Left kidney (tissue), 8 donors: ENCODE measurements around the gene DNPEP. TPM values are rescaled to one million over a fixed set of nuclear protein-coding genes. Genes with fewer than 3 reads are reported as not detected.

Source experiments
- DNase-seq: peaks from one replicate; pipeline ENCODE4 v3.0.0-alpha.2; 2013
- long read RNA-seq, 8 donors: transcript quantifications; one replicate each; lab custom pipeline, GENCODE V29; 2026
- polyA plus RNA-seq: library from polyadenylated mRNA; unstranded; fragments of 120-200 nt; gene quantifications from one replicate; pipeline ENCODE4 v1.2.1, GENCODE V29; 2013; ENCODE audit not compliant: insufficient read length

The DNPEP gene
- 60.2 TPM for polyA plus RNA-seq
- long read RNA-seq, donor 1, transcript DNPEP-201 (15 exons, 2,425 nt): major isoform, 14 of 34 reads
- long read RNA-seq, donor 1, partial matches to known transcripts: 12 of 34 reads
- long read RNA-seq, donor 1, other reads (novel, unspliced or antisense): 0 of 34 reads
- long read RNA-seq, donor 2, transcript DNPEP-201 (15 exons, 2,425 nt): major isoform, 19 of 31 reads
- long read RNA-seq, donor 2, partial matches to known transcripts: 9 of 31 reads
- long read RNA-seq, donor 2, other reads (novel, unspliced or antisense): 0 of 31 reads
- long read RNA-seq, donor 3, transcript DNPEP-201 (15 exons, 2,425 nt): major isoform, 13 of 14 reads
- long read RNA-seq, donor 3, partial matches to known transcripts: 0 of 14 reads
- long read RNA-seq, donor 3, other reads (novel, unspliced or antisense): 0 of 14 reads
- long read RNA-seq, donor 4, partial matches to known transcripts: 0 of 2 reads
- long read RNA-seq, donor 4, other reads (novel, unspliced or antisense): 0 of 2 reads
- long read RNA-seq, donor 5, transcript DNPEP-201 (15 exons, 2,425 nt): major isoform, 25 of 36 reads
- long read RNA-seq, donor 5, partial matches to known transcripts: 7 of 36 reads
- long read RNA-seq, donor 5, other reads (novel, unspliced or antisense): 0 of 36 reads
- long read RNA-seq, donor 6, transcript DNPEP-201 (15 exons, 2,425 nt): major isoform, 14 of 32 reads
- long read RNA-seq, donor 6, partial matches to known transcripts: 15 of 32 reads
- long read RNA-seq, donor 6, other reads (novel, unspliced or antisense): 0 of 32 reads
- long read RNA-seq, donor 7, transcript DNPEP-201 (15 exons, 2,425 nt): major isoform, 16 of 38 reads
- long read RNA-seq, donor 7, partial matches to known transcripts: 16 of 38 reads
- long read RNA-seq, donor 7, other reads (novel, unspliced or antisense): 0 of 38 reads
- long read RNA-seq, donor 8, transcript DNPEP-201 (15 exons, 2,425 nt): major isoform, 9 of 20 reads
- long read RNA-seq, donor 8, partial matches to known transcripts: 9 of 20 reads
- long read RNA-seq, donor 8, other reads (novel, unspliced or antisense): 0 of 20 reads

DNA sequence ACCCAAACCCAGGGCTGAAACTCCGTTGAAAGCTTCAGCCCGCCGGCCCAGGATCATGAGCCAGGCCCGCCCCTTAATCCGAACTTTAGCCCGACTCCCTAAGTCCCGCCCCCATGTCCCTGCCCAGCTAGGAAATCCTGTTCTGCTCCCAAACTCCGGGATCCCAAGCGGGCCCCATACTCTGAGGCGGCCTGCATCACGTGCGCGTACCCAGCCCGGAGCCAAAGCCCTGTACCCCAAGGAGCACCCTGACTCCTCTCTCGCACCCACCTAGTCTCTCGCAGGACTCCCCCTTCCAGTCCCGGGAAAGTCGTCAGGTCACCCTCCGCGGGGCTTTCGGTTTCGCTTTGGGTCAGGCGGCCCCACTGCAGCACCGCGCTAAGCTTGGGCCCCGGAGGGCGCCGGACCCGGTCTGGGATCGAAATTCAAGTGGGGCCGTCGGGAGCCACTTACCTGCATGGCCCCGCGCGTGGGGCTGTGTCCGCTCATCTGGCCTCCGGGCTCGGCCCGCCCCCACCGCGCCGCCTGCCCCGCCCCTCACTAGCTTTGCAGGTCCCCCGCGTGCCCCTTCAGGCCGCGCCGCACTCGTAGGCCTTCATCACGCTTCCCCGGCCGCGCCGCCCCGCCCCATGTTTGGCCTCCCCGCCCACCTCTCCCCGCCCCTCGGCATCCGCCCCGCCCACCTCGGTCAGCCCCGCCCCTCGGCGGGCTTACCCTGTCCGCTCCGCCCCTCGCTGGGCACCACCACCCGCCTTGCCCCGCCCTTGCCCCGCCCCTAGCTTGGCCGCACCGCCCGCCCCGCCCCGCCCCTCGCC lies at the start of gene DNPEP:
DNPEP (minus strand) TSS at position 607 of the 815 bp plus-strand sequence; CDS start at position 489, 118 bp downstream.
- peak; percentile 86 for DNase-seq

DNA sequence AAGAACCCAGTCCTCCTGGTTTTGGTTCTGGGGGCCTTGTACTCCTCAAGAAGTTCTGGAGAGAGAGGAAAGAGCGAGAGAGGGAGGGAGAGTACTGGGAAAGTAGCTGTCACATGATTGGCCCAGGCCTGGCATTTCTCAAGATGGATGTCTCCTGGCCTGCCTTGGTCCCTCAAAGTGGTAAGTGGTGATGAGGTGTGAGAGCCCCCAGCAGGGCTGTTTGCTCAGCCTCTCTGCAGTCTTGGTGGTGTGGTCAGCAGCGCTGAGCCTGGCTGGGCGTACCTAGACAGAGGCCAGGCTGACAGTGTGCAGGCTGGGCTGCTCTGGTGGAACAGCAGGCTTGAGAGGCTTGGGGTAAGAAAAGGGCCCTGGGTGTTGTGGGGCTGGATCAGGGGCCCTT lies 49.4 kb upstream of the DNPEP start:
- no peak for DNase-seq

DNA sequence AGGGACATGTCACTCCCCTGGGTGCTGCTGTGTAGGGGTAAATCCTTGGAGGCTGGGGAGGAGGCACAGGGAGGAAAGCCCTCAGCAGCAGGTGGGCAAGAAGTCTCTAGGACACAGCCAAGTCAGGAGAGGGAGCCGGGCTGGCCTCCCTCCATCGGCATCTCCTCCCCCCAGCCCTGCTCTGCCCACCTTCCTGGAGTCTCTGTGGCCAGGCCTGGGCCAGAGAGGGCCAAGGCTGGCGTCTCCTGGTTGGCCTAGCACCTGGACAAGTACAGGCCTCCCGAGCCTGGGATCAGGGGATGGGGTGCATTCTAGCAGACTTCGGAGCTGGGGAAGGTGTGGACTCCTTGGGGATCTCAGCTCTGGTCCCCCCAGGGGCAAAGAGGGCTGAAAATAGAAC lies 48.8 kb upstream of the DNPEP start:
- no peak for DNase-seq

DNA sequence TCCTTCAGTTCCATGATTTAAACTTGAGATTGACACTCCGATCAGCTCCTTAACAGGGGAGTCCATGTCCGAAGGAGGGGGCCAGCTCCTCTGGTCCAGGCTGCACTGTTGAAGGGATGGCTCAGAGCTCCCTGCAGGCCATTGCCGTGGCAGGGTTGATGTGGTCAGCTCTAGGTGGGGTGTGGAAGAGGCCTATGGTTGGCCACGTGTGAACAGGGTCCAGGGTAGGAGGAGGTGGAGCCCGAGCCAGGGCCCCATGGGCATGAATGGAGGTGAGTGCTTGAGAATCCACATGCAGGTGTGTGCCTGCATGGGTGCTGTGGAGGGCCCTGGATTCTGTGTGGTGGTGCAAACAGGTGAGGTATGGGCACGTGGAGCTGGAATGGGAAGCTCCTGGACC lies 48.0 kb upstream of the DNPEP start:
- DNase-seq: no peak

DNA sequence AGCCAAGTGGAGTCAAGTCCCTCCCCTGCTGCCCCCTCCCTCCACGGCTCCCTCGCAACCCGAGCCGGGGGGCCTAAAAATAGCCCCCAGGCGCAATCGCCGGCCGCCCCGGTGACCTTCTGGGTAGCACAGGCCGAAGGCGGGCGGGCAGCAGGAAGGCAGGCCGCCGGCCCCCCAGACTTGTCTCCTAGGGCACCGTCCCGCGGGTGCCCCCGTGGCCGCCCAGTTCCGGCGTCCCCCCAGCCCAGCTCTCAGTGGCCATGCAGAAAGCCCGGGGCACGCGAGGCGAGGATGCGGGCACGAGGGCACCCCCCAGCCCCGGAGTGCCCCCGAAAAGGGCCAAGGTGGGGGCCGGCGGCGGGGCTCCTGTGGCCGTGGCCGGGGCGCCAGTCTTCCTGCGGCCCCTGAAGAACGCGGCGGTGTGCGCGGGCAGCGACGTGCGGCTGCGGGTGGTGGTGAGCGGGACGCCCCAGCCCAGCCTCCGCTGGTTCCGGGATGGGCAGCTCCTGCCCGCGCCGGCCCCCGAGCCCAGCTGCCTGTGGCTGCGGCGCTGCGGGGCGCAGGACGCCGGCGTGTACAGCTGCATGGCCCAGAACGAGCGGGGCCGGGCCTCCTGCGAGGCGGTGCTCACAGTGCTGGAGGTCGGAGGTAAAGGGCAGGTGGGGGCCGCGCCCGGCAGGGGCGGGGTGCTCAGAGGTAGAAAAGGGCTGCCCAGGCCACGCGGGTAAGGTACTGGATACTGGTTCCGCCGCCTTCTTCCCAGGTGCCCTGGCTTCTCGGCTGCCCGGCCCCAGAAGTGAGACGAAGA lies 47.2 kb upstream of the DNPEP start, which contains the start of gene SPEG:
SPEG (plus strand) TSS at position 126 of the 808 bp plus-strand sequence; CDS start at position 261, 135 bp downstream.
- DNase-seq: no peak

DNA sequence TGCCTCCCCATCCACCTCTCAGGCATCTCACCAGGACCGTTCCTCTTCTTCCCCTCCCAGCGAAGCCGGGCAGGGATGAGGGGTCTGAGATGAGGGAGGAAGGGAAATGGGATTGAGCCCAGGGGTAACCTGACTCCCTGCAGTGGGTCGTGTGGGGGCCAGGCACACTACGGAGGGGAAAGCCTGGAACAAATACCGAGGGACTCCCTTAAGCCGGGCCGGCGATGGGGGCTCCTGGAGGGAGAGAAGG lies 46.7 kb upstream of the DNPEP start:
- no peak for DNase-seq

DNA sequence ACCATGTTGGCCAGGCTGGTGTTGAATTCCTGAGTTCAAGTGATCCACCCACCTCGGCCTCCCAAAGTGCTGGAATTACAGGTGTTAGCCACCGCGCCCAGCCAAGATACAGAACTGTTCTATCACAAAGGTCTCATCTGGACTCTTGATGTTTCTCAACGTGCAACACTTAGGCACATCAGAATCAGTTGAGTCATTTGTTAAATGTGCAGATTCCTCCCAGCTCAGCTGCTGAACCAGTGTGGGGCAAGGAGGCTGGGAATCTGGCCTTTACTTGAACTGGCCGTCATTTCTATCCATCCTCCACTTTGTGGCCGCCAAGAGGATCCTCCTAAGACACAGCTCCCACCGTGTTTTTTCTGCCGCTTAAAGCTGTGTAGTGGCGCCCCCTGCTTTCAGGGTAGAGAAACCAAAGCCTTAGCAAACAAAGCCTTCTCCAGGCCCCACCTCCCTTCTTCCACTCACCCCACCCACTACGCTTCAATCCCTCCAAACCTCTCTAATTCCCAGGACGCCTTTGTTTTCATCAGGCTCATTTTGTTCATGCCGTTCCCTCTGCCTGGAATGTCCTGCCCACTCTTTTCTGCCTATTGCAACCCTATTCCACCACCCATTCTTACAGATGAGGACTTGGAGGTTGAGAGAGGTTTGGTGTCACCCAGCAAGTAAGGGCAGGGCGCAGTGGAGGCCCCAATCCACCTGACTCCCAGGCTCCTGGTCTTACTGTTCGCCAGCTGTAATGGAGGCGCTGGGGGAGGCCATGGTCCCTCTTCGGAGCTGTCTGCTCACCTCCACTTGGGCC lies 46.2 kb upstream of the DNPEP start:
- no peak for DNase-seq

DNA sequence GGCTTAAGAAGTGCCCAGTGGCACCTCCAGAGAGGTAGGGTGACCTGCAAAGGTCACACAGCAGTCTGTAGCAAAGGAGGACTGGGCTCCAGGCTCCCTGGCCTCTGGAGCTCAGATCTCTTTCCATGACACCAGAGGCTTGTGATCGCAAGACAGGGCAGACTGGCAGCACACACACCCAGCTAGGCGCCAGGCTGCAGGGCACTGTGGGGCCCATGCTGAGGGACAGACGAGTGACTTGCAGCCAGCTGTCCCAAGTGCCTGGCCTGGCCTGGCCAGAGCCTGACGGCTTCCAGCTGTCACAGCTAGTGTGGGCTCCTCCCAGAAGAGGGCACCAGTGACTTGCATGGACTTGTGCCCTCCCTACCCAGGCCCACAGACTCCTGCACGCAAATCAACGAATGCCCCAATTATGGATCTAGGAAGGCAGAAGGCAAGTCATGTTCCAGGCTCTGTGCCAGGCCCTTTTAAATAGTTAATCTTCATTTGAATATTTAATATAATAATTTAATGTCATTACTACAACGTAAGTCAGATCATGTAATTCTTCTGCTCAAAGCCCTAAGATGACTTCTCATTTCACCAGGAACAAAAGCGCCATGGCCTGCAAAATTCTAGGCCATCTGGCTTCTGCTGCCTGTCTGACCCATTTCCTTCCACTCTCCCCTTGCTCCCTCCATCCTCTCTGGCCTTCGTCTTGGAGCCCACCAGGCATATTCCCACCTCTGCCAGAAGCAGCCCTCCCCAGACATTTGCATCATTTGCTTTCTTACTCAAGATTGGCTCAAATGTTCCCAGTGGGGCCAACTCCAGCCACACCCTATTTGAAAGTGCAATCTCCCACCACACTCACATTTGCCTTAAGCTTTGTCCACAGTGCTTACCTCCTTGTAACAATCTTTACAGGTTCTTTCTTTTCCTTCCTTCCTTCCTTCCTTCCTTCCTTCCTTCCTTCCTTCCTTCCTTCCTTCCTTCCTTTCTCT lies 43.2 kb upstream of the DNPEP start:
- no peak for DNase-seq

DNA sequence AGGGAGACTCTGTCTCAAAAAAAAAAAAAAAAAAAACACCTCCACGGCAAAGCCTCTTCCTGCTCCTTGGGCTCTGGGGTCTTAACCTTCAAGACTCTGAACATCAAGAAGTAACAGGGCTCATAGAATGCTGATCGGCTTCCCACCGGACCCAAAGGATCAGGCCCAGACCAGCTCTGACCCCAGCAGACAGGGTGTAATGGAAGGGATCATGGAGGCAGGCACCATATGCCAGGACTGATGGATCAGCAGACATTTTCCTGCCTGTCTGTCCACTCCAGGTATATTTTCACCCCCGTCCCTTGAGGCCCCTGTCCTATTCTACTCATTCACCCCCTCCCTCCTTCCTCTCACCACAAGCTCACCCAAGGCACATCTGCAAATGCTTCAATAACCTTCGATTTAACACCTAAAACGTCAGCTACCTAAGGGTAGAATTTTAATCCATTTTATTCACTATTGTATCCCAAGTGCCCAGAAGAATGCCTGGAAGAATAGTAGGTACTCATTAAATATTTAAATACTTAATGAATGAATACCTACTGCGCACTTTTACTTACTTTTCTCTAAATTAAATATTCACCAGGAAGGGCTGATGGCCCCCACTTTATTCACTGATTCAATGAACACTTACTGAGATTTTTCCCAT lies 42.4 kb upstream of the DNPEP start:
- DNase-seq: no peak

DNA sequence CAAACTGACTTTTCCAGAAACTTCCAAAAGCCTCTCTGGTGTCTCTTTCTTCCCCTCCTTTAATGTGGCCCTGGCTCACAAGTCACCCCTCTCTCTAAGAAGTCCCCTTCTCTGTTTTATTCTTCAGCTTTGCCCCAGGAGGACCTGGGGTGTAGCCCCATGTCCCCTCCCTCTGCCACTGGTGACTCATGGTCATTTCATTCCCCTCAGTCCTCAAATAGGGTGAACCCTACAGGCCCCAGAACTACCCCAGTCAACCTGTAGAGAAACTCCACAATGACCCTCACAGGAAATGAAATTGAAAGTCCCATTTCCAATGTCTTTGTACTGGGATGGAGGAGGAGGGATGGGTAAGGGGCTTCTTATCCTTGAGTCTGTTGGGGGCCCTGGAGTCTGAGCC lies 40.8 kb upstream of the DNPEP start:
- DNase-seq: no peak

DNA sequence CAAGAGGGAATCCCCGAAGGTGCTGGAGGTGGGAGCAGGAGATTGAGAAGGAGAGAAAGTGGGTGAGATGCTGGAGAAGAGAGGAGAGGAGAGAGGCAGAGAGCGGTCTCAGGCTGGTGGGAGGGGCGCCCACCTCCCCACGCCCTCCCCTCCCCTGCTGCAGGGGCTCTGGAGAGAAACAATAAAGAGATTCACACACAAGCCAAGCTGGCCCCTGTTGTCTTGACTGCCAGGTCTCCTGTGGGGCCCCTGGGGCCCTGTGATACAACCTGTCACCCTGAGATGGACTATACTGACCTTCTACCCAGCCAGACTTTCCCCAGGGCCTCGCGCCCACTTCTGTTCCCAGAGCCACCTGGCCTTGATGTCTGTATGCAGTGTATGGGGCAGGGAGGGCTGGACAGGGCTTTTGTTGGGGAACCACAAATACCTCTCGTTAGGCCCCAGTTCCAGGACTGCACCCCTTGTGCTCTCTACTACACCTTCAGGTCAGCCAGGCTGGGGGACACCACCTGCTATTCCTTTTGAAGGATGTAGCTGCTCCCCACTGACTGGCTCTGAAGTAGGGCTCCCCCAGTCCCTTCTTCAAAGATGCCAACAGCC lies 38.9 kb upstream of the DNPEP start:
- no peak for DNase-seq

DNA sequence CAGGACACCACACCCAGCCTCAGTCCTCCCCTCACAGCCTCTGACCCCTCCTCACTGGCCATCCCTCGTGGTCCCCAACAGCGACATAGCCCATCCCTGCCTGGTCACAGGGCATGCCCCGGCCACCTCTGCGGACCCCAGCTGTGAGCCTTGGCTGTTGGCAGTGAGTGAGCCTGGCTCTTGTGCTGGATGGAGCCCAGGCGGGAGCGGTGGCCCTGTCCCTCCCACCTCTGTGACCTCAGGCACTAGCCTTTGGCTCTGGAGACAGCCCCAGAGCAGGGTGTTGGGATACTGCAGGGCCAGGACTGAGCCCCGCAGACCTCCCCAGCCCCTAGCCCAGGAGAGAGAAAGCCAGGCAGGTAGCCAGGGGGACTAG lies 38.3 kb upstream of the DNPEP start:
- no peak for DNase-seq

DNA sequence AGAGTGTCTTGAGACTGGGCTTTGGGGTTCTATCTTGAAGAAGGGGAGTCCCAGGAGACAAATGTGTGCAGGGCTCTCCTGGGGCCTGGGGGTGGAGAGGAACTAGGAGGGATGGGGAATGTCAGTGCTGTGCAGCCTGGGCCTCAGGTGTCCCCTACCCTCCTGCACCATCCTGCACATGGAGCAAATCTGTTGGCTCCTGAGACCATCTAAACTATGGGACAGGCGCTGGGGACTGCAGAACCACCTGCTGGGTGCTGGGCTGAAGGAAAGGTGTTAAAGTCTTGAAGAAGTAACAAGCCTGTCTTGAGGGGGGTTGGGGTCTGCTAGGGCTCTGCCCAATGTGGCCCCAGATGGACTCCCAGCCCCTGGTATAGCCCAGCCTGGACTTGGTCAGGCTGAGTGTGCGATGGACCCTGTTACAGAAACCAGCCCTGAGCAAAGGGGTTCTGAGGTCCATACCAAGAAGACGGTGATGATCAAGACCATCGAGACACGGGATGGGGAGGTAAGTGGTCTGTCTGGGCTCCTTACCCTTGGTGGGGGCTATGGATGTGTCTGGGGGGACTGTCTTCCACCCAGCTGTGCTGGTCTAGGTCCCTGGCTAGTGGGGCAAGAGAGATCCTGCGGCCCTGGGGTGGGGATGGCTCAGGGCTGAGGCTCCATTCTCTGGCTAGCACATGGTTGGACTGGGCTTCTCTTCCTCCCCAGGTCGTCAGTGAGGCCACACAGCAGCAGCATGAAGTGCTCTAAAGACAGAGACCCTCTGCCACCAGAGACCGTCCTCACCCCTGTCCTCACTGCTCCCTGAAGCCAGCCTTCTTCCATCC lies 37.7 kb upstream of the DNPEP start:
- DNase-seq: no peak

DNA sequence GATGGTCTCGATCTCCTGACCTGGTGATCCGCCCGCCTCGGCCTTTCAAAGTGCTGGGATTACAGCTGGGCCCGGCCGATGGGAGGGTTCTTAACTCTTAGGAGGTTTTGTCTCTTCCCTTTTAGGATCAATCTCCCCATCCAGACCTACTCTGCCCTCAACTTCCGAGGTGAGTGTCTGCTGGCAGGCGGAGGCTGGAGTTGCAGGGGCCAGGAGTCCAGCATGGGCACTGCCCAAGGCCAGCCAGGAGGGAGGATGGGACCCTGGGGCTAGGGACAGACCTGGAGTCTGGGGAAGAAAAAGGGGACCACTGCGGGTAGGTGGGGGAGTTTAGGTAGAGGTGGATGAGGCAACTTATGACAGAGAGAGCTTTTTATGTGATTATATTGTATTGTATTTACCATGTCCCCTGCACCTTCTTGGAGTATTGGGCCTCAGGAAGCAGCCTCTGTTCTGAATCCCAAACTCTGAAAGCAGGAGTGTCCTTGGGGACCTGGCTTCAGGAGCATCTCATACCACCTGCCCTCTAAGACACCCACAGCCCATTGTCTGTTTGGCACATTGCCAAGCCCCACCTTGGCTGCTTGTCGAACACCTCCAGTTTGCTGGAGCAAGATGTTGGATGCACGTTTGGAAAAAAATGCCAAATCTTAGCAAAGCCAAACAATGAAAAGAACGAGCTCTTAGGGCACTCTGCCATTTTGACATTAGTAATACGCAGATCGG lies 36.1 kb upstream of the DNPEP start:
- DNase-seq: no peak

DNA sequence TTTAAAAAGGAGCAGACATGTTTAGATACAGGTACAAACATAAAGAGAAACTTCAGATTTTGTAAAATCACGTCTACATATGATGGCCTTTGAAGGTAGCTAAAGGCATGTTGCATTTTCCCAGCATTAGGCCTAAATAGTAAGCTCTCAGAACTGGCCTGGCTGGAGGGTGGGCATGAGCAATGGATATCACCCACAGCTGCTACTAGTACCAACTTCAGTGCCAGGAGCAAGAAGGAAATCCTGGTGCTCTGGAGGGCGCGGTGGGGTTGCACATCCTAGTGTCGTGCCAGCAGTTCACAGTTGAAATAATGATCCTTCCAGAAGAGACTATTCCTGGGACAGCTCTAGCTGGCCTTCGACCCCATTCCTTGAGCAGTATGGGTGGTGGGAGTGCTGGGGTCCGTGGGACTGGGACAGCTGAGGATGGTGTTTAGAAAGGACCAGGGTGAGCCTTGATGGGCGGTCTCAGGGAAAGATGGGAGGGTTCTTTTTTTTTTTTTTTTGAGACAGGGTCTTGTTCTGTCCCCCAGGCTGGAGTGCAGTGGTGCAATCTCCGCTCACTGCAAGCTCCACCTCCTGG lies 35.3 kb upstream of the DNPEP start:
- no peak for DNase-seq

DNA sequence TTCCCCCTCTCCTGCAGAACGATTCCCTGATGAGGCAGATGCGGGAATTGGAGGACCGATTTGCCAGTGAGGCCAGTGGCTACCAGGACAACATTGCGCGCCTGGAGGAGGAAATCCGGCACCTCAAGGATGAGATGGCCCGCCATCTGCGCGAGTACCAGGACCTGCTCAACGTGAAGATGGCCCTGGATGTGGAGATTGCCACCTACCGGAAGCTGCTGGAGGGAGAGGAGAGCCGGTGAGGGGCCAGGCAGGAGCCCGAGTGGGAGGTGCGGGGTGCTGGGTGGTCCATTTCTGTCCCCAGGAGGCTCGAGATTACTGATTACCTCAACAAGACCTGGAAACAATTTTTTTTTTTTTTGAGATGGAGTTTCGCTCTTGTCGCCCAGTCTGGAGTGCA lies 33.6 kb upstream of the DNPEP start:
- no peak for DNase-seq
